LNCaP clone FGC (cell line): Measurements from ENCODE around the gene CTNNBIP1.

Experiments
- DNase-seq: peaks from one replicate; pipeline ENCODE4 v3.0.0-alpha.2; 2011; ENCODE audit warnings: low read depth
- H3K4me3 ChIP-seq: 2 replicates; pipeline ENCODE4 v1.5.1; 2011; ENCODE audit warnings: mild to moderate bottlenecking, low read depth, low read length, control low read depth
- CTCF ChIP-seq: IDR thresholded peaks from 2 replicates; pipeline ENCODE4 v1.5.1; 2012; ENCODE audit warnings: mild to moderate bottlenecking; ENCODE audit not compliant: control insufficient read depth, insufficient read depth; ENCODE audit errors: extremely low read depth

Gene CTNNBIP1

GRCh38 chr1:9892563-9893528 lies 17.2 kb downstream of the CTNNBIP1 start:
- H3K4me3 ChIP-seq, result no peak overlapping the region
- peak; percentile 36 for DNase-seq
- no peak for TF ChIP-seq CTCF

GRCh38 chr1:9891207-9891606 lies 18.9 kb downstream of the CTNNBIP1 start:
- TF ChIP-seq CTCF, result no peak
- no peak overlapping the region for H3K4me3 ChIP-seq
- DNase-seq, result no peak

- DNase-seq, result no peak
- no peak for TF ChIP-seq CTCF
- no peak overlapping the region for H3K4me3 ChIP-seq
These were observed 19.8 kb downstream of the CTNNBIP1 start for GRCh38 chr1:9890224-9890731.

- no peak overlapping the region for H3K4me3 ChIP-seq
- TF ChIP-seq CTCF, result no peak
- no peak for DNase-seq
These were observed 20.7 kb downstream of the CTNNBIP1 start for GRCh38 chr1:9889411-9889810.

- no peak for DNase-seq
- TF ChIP-seq CTCF, result no peak
- no peak overlapping the region for H3K4me3 ChIP-seq
These were observed 21.2 kb downstream of the CTNNBIP1 start for GRCh38 chr1:9888886-9889285.

- DNase-seq, result no peak
- TF ChIP-seq CTCF, result no peak
- H3K4me3 ChIP-seq, result no peak overlapping the region
These were observed 23.0 kb downstream of the CTNNBIP1 start for GRCh38 chr1:9887070-9887469.
